Measurements from ENCODE around the gene SIGLEC5. TPM values are rescaled to one million over a fixed set of nuclear protein-coding genes. Genes with fewer than 3 reads are reported as not detected.

The SIGLEC5 gene
- total and polyA plus RNA-seq, 2 experiments from 2014 or later: not detected

DNA sequence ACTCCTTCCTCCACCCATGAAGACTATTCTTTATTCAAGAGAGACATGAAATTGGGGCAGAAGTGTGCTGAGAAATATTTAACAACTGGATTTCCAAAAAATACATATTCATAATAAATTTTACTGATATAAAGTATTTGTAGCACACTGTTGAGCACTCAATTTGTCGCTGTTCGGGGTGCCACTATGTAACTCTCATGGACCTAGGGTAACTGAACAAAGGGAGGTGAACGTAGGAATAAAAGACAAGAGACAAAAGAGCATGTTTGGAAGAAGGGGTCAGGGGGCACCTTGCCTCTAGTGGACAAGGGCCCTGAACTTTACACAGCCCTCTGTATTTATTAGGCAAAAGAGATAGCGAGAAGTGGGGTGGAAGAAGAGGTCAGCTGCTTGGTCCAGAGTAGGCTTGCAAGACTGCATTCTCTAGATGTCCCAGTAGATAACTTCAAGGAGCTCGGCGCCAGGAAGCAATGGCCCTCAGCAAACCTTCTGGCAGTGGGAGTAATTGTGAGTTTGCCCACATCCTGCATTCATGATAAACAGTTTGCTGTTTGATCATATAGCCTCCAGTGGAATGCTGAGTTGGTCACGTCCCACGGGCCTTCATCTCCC, 63.6 kb downstream of the SIGLEC5 start:
- peaks cover 34% of the 10 kb centered on the region for H3K9me3 Mint-ChIP-seq
- peaks cover 1% of the 10 kb centered on the region; the same call in 2 of the 3 replicates for H3K4me1 Mint-ChIP-seq
- TF ChIP-seq CREB1 (CRISPR knock-in tag; IDR thresholded peaks at IDR 0.05; ENCODE audit: low read depth): no peak
- no peak overlapping the region for H3K4me3 Mint-ChIP-seq
- peaks cover 5% of the 10 kb centered on the region for H3K27me3 Mint-ChIP-seq (ENCODE audit: insufficient read depth, low read depth, poor library complexity)
- H4K20me1 ChIP-seq (replicated peaks; ENCODE audit: insufficient read depth): no peaks in the 10 kb centered on the region
- H3K36me3 Mint-ChIP-seq (ENCODE audit: low read depth): no peaks in the 10 kb centered on the region
- H3K4me1 ChIP-seq (ENCODE audit: insufficient read depth): no peaks in the 10 kb centered on the region
- no peaks in the 10 kb centered on the region for H3F3A ChIP-seq (replicated peaks; ENCODE audit: low read depth)
- H3K4me3 ChIP-seq: no peak overlapping the region
- no peak overlapping the region for H3K27ac Mint-ChIP-seq
- no peaks in the 10 kb centered on the region for H3K36me3 ChIP-seq (ENCODE audit: insufficient read depth)
- peaks cover 8% of the 10 kb centered on the region; the same call in 1 of the 2 replicates for H3K27me3 ChIP-seq (ENCODE audit: insufficient read depth)
- H3K79me2 ChIP-seq (replicated peaks; ENCODE audit: insufficient read depth): peaks cover 2% of the 10 kb centered on the region
- no peak for DNase-seq (ENCODE audit: low spot score)
- no peak overlapping the region for H3K27ac ChIP-seq (ENCODE audit: low read depth)
- H3K9me2 ChIP-seq (ENCODE audit: insufficient read depth): no peaks in the 10 kb centered on the region
- H3K4me2 ChIP-seq: no peak overlapping the region
- no peak for ATAC-seq
- H2AFZ ChIP-seq: no peak overlapping the region

DNA sequence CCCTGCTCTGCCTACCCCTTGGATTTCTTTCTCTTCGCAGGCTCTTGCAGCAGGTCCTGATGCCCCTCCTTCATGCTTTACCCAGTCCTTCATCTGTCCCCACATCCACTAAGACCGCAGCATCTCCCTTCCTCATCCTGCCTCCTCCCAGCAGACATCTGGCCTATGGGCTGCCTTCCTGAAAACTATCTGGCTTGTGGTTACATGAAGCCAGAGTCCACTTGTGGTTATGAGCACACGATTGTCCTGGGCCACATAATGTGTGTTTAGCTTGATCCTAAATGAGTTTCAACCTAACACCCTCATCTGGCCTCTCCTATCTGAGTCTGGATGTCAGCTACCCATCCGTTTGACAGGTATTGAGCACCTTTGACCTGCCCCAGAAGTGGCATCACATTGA, 64.6 kb downstream of the SIGLEC5 start:
- Mint-ChIP-seq H3K9me3 (peaks cover 42% of the 10 kb centered on the region), H3K27me3 (ENCODE audit: insufficient read depth, low read depth, poor library complexity) (peaks cover 3% of the 10 kb centered on the region), H3K4me1 (no peaks in the 10 kb centered on the region; the same call in 2 of the 3 replicates), H3K4me3 (no peak overlapping the region), H3K27ac (no peak overlapping the region; the same call in 1 of the 2 replicates), H3K36me3 (ENCODE audit: low read depth) (no peaks in the 10 kb centered on the region)
- Histone ChIP-seq H3K27ac (ENCODE audit: low read depth) (no peak overlapping the region), H3K4me1 (ENCODE audit: insufficient read depth) (no peaks in the 10 kb centered on the region), H3K4me3 (no peak overlapping the region), H2AFZ (no peak overlapping the region), H3K4me2 (no peak overlapping the region), H3F3A (replicated peaks; ENCODE audit: low read depth) (no peaks in the 10 kb centered on the region), H3K36me3 (ENCODE audit: insufficient read depth) (no peaks in the 10 kb centered on the region), H3K79me2 (replicated peaks; ENCODE audit: insufficient read depth) (no peaks in the 10 kb centered on the region), H4K20me1 (replicated peaks; ENCODE audit: insufficient read depth) (no peaks in the 10 kb centered on the region), H3K27me3 (ENCODE audit: insufficient read depth) (peaks cover 8% of the 10 kb centered on the region; the same call in 1 of the 2 replicates), H3K9me2 (ENCODE audit: insufficient read depth) (no peaks in the 10 kb centered on the region)
- DNase-seq (ENCODE audit: low spot score) (no peak), ATAC-seq (no peak)
- TF ChIP-seq EZH2phosphoT487 (IDR thresholded peaks at IDR 0.05; ENCODE audit: unreplicated experiment) (no peak), ZNF331 (CRISPR knock-in tag; IDR thresholded peaks at IDR 0.05; ENCODE audit: low read depth) (no peak), POLR2AphosphoS5 (IDR thresholded peaks at IDR 0.05; ENCODE audit: low read depth) (no peak), STAT1 (IDR thresholded peaks at IDR 0.05; ENCODE audit: unreplicated experiment) (no peak), EZH2 (IDR thresholded peaks at IDR 0.05; ENCODE audit: low read depth, unreplicated experiment) (no peak), ZNF114 (CRISPR knock-in tag; IDR thresholded peaks at IDR 0.05) (no peak), NANOG (IDR thresholded peaks at IDR 0.05; ENCODE audit: borderline replicate concordance) (no peak)
- TF ChIP-seq, protein P1, sequence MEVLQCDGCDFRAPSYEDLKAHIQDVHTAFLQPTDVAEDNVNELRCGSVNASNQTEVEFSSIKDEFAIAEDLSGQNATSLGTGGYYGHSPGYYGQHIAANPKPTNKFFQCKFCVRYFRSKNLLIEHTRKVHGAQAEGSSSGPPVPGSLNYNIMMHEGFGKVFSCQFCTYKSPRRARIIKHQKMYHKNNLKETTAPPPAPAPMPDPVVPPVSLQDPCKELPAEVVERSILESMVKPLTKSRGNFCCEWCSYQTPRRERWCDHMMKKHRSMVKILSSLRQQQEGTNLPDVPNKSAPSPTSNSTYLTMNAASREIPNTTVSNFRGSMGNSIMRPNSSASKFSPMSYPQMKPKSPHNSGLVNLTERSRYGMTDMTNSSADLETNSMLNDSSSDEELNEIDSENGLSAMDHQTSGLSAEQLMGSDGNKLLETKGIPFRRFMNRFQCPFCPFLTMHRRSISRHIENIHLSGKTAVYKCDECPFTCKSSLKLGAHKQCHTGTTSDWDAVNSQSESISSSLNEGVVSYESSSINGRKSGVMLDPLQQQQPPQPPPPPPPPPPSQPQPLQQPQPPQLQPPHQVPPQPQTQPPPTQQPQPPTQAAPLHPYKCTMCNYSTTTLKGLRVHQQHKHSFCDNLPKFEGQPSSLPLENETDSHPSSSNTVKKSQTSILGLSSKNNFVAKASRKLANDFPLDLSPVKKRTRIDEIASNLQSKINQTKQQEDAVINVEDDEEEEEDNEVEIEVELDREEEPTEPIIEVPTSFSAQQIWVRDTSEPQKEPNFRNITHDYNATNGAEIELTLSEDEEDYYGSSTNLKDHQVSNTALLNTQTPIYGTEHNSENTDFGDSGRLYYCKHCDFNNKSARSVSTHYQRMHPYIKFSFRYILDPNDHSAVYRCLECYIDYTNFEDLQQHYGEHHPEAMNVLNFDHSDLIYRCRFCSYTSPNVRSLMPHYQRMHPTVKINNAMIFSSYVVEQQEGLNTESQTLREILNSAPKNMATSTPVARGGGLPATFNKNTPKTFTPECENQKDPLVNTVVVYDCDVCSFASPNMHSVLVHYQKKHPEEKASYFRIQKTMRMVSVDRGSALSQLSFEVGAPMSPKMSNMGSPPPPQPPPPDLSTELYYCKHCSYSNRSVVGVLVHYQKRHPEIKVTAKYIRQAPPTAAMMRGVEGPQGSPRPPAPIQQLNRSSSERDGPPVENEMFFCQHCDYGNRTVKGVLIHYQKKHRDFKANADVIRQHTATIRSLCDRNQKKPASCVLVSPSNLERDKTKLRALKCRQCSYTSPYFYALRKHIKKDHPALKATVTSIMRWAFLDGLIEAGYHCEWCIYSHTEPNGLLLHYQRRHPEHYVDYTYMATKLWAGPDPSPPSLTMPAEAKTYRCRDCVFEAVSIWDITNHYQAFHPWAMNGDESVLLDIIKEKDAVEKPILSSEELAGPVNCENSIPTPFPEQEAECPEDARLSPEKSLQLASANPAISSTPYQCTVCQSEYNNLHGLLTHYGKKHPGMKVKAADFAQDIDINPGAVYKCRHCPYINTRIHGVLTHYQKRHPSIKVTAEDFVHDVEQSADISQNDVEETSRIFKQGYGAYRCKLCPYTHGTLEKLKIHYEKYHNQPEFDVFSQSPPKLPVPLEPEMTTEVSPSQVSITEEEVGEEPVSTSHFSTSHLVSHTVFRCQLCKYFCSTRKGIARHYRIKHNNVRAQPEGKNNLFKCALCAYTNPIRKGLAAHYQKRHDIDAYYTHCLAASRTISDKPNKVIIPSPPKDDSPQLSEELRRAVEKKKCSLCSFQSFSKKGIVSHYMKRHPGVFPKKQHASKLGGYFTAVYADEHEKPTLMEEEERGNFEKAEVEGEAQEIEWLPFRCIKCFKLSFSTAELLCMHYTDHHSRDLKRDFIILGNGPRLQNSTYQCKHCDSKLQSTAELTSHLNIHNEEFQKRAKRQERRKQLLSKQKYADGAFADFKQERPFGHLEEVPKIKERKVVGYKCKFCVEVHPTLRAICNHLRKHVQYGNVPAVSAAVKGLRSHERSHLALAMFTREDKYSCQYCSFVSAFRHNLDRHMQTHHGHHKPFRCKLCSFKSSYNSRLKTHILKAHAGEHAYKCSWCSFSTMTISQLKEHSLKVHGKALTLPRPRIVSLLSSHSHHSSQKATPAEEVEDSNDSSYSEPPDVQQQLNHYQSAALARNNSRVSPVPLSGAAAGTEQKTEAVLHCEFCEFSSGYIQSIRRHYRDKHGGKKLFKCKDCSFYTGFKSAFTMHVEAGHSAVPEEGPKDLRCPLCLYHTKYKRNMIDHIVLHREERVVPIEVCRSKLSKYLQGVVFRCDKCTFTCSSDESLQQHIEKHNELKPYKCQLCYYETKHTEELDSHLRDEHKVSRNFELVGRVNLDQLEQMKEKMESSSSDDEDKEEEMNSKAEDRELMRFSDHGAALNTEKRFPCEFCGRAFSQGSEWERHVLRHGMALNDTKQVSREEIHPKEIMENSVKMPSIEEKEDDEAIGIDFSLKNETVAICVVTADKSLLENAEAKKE (CRISPR knock-in tag; IDR thresholded peaks at IDR 0.05): no peak
- TF ChIP-seq, protein P2, sequence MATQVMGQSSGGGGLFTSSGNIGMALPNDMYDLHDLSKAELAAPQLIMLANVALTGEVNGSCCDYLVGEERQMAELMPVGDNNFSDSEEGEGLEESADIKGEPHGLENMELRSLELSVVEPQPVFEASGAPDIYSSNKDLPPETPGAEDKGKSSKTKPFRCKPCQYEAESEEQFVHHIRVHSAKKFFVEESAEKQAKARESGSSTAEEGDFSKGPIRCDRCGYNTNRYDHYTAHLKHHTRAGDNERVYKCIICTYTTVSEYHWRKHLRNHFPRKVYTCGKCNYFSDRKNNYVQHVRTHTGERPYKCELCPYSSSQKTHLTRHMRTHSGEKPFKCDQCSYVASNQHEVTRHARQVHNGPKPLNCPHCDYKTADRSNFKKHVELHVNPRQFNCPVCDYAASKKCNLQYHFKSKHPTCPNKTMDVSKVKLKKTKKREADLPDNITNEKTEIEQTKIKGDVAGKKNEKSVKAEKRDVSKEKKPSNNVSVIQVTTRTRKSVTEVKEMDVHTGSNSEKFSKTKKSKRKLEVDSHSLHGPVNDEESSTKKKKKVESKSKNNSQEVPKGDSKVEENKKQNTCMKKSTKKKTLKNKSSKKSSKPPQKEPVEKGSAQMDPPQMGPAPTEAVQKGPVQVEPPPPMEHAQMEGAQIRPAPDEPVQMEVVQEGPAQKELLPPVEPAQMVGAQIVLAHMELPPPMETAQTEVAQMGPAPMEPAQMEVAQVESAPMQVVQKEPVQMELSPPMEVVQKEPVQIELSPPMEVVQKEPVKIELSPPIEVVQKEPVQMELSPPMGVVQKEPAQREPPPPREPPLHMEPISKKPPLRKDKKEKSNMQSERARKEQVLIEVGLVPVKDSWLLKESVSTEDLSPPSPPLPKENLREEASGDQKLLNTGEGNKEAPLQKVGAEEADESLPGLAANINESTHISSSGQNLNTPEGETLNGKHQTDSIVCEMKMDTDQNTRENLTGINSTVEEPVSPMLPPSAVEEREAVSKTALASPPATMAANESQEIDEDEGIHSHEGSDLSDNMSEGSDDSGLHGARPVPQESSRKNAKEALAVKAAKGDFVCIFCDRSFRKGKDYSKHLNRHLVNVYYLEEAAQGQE (IDR thresholded peaks at IDR 0.05; ENCODE audit: unreplicated experiment): no peak
- TF ChIP-seq, protein P3, sequence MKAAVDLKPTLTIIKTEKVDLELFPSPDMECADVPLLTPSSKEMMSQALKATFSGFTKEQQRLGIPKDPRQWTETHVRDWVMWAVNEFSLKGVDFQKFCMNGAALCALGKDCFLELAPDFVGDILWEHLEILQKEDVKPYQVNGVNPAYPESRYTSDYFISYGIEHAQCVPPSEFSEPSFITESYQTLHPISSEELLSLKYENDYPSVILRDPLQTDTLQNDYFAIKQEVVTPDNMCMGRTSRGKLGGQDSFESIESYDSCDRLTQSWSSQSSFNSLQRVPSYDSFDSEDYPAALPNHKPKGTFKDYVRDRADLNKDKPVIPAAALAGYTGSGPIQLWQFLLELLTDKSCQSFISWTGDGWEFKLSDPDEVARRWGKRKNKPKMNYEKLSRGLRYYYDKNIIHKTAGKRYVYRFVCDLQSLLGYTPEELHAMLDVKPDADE (IDR thresholded peaks at IDR 0.05): no peak
